Right ventricle myocardium inferior (tissue), 1 donor: ENCODE measurements around the gene TBCC. TPM values are rescaled to one million over a fixed set of nuclear protein-coding genes. Genes with fewer than 3 reads are reported as not detected.
"Not testable (repeated sequence)": the region's sequence is repeated elsewhere in the genome, so short reads cannot be mapped to it uniquely, and the experiment has no call there.

Experiments used
- ATAC-seq: fragments of 200-7000 bp; cut with Tn5 transposase; one replicate; pipeline ENCODE4 v1.9.1; 2020; ENCODE audit warnings: mild to moderate bottlenecking, moderate library complexity
- DNase-seq: peaks from one replicate; pipeline ENCODE4 v3.0.0; 2021; ENCODE audit errors: missing footprints
- intact Hi-C: fragments of 100-400 bp; cut with DNase I; formaldehyde crosslinking; loops from one replicate; pipeline ENCODE4 v1.11.0; 2022
- total RNA-seq: library from RNA; stranded (reverse); fragmentation: NEBNext Ultra II Directional; extraction: Animal tissue kit (Norgen Biotek cat#: 25700); gene quantifications from one replicate; pipeline ENCODE4 v1.2.1, GENCODE V29; 2021
- donor health status: DM: no; HTN: yes; CAD: no; lungs with severe emphysema.

Gene TBCC
- total RNA-seq, 1 donor from 2014 or later = 12.0 TPM

GRCh38 chr6:42709871-42710270 is 36.0 kb downstream of the TBCC start:
- intact Hi-C loops = no loop called here
- no peak for ATAC-seq
- DNase-seq = no peak

- DNase-seq (no peak), ATAC-seq (no peak)
Observed at GRCh38 chr6:42708096-42708495, 37.8 kb downstream of the TBCC start.

GRCh38 chr6:42707595-42707994 is 38.3 kb downstream of the TBCC start:
- intact Hi-C loops = no loop called here
- DNase-seq (no peak), ATAC-seq (no peak)

More at GRCh38 chr6:42708096-42708495, 37.8 kb downstream of the TBCC start:
- intact Hi-C loops = no loop called here

GRCh38 chr6:42704937-42705374 is 40.9 kb downstream of the TBCC start:
- DNase-seq (no peak), ATAC-seq (no peak)
- intact Hi-C loops = no loop called here

- ATAC-seq (peak; percentile 49), DNase-seq (no peak)
- intact Hi-C loops = no loop called here
Observed at GRCh38 chr6:42704251-42704936, 41.5 kb downstream of the TBCC start.

GRCh38 chr6:42702786-42703185 is 43.1 kb downstream of the TBCC start:
- DNase-seq, ATAC-seq, intact Hi-C loops: not testable (repeated sequence)

GRCh38 chr6:42702200-42702599 is 43.7 kb downstream of the TBCC start:
- intact Hi-C loops = no loop called here
- no peak for ATAC-seq
- DNase-seq = no peak

- DNase-seq = no peak
- no peak for ATAC-seq
- intact Hi-C loops = no loop called here
Observed at GRCh38 chr6:42698217-42698616, 47.7 kb downstream of the TBCC start.

- ATAC-seq = no peak
- DNase-seq = no peak
- intact Hi-C loops = no loop called here
Observed at GRCh38 chr6:42697268-42697655, 48.6 kb downstream of the TBCC start.

GRCh38 chr6:42696526-42697267 is 49.2 kb downstream of the TBCC start:
- ATAC-seq (peak; percentile 44), DNase-seq (no peak)
- intact Hi-C loops = no loop called here

GRCh38 chr6:42694586-42694985 is 51.3 kb downstream of the TBCC start:
- ATAC-seq = no peak
- intact Hi-C loops = no loop called here
- no peak for DNase-seq

Other genes with a start within 250 kb of the TBCC start
- 31.3 TPM for gene UBR2, start 182.1 kb downstream of the TBCC start, total RNA-seq
- gene PRPH2, start 23.5 kb downstream of the TBCC start, total RNA-seq = 0.49 TPM
- gene BICRAL, start 35.9 kb upstream of the TBCC start, total RNA-seq = 11.6 TPM
- 44.5 TPM for gene RPL7L1, start 133.5 kb upstream of the TBCC start, total RNA-seq
- not detected for gene PTCRA, start 169.9 kb upstream of the TBCC start, total RNA-seq
- gene CNPY3, start 183.4 kb upstream of the TBCC start, total RNA-seq = 22.9 TPM
- gene GNMT, start 214.7 kb upstream of the TBCC start, total RNA-seq = 0.97 TPM
- 25.5 TPM for gene PEX6, start 233.1 kb upstream of the TBCC start, total RNA-seq
- 34.2 TPM for gene PPP2R5D, start 238.5 kb upstream of the TBCC start, total RNA-seq